Lung (tissue), 12 donors: ENCODE results near the gene HK2. TPM values are rescaled to one million over a fixed set of nuclear protein-coding genes. Genes with fewer than 3 reads are reported as not detected.

Experiments
- ATAC-seq: fragments of 200-7000 bp; cut with Tn5 transposase; one replicate; pipeline ENCODE4 v1.9.1; 2020; ENCODE audit warnings: moderate number of reproducible peaks; ENCODE audit not compliant: insufficient read depth, low FRiP score
- DNase-seq, 3 donors: peaks; one replicate each; pipeline ENCODE4 v3.0.0-alpha.2; 2013 to 2017
- H3K27ac ChIP-seq, 2 donors: one replicate each; pipeline ENCODE4 v1.5.1; 2013; ENCODE audit warnings: mild to moderate bottlenecking in 2 of 2, moderate library complexity in 2 of 2, control low read depth in 1 of 2, inconsistent platforms in 1 of 2, low read depth in 1 of 2, low read length in 1 of 2
- H3K27me3 ChIP-seq, 3 donors: one replicate each; pipeline ENCODE4 v1.5.1; 2013; ENCODE audit warnings: low read length in 2 of 3; ENCODE audit not compliant: control insufficient read depth in 3 of 3, insufficient read depth in 3 of 3
- H3K36me3 ChIP-seq, 4 donors: one replicate each; pipeline ENCODE4 v1.5.1; 2013; ENCODE audit warnings: low read length in 4 of 4, mild to moderate bottlenecking in 1 of 4, moderate library complexity in 1 of 4; ENCODE audit not compliant: control insufficient read depth in 4 of 4, insufficient read depth in 4 of 4
- H3K4me1 ChIP-seq, 5 donors: one replicate each; pipeline ENCODE4 v1.5.1; 2013; ENCODE audit warnings: low read length in 5 of 5, mild to moderate bottlenecking in 2 of 5, moderate library complexity in 1 of 5; ENCODE audit not compliant: control insufficient read depth in 5 of 5, insufficient read depth in 5 of 5
- H3K4me3 ChIP-seq: one replicate; pipeline ENCODE4 v1.5.1; 2013; ENCODE audit warnings: mild to moderate bottlenecking, control low read depth, moderate library complexity
- H3K9ac ChIP-seq, 2 donors: one replicate each; pipeline ENCODE4 v1.5.1; 2013; ENCODE audit warnings: low read length in 2 of 2, control low read depth in 1 of 2; ENCODE audit not compliant: insufficient read depth in 1 of 2
- H3K9me3 ChIP-seq, 4 donors: one replicate each; pipeline ENCODE4 v1.5.1; 2013; ENCODE audit warnings: low read length in 3 of 4, mild to moderate bottlenecking in 1 of 4, moderate library complexity in 1 of 4; ENCODE audit not compliant: control insufficient read depth in 4 of 4, insufficient read depth in 3 of 4
- WGBS, 2 donors: extraction: QIAGEN DNeasy Blood & Tissue Kit; methylation state at CpG; one replicate each; pipeline ENCODE4 v1.1.7; 2013; 5-methylcytosine and 5-hydroxymethylcytosine counted together
- polyA plus RNA-seq, 2 donors: library from polyadenylated mRNA; stranded (reverse); fragments of 200-250 nt; gene quantifications; one replicate each; pipeline ENCODE4 v1.2.1, GENCODE V29; 2013
- total RNA-seq, 2 donors: library from RNA; depleted of rRNA in 1 of 2; stranded (reverse); fragments of >200 nt in 1 of 2; gene quantifications; one replicate each; pipeline ENCODE4 v1.2.1, GENCODE V29; 2014 to 2021
- TF ChIP-seq, protein P1 (sequence below): IDR thresholded peaks from 2 replicates; pipeline ENCODE4 v1.5.1; 2012; ENCODE audit warnings: mild to moderate bottlenecking; ENCODE audit errors: control extremely low read depth, extremely low read depth
- donor health status: control.
- donor health status: control.
- donor health status: Bipolar disorder and iron deficiency.
- donor health status: healthy.
- donor health status: DM: yes; HTN: yes; CAD: no.

Gene HK2
- total and polyA plus RNA-seq, 4 donors, result 13.6 to 43.1 (median 20.8) TPM

DNA sequence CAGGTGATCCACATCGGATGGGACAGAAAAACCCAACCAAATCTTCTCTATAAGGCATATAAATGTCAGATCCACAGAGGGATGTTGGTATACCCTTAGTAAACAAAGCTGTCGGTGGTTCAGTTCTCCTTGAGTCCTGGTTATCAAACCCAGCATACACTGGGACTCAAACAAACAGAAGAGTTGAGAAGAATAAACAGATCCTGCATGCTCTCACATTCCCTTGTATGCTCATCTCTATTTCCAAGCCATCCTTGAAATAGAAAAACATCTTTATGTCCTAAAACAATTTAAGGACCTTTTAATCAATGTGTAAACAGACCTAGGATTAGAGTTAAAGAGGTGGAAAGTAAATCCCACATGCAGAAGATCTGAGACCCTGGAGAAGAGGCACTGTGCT is 19.8 kb upstream of the HK2 start:
- WGBS, 2 donors, result 72 to 89% methylated on average over 2 of the region's 2 CpGs
- H3K9me3 ChIP-seq, result no peaks in the 10 kb centered on the region
- no peak overlapping the region for H3K9ac ChIP-seq
- no peak for ATAC-seq
- no peak for DNase-seq
- TF ChIP-seq, protein P1, sequence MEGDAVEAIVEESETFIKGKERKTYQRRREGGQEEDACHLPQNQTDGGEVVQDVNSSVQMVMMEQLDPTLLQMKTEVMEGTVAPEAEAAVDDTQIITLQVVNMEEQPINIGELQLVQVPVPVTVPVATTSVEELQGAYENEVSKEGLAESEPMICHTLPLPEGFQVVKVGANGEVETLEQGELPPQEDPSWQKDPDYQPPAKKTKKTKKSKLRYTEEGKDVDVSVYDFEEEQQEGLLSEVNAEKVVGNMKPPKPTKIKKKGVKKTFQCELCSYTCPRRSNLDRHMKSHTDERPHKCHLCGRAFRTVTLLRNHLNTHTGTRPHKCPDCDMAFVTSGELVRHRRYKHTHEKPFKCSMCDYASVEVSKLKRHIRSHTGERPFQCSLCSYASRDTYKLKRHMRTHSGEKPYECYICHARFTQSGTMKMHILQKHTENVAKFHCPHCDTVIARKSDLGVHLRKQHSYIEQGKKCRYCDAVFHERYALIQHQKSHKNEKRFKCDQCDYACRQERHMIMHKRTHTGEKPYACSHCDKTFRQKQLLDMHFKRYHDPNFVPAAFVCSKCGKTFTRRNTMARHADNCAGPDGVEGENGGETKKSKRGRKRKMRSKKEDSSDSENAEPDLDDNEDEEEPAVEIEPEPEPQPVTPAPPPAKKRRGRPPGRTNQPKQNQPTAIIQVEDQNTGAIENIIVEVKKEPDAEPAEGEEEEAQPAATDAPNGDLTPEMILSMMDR, result no peak
- H3K27ac ChIP-seq, result no peak overlapping the region
- H3K4me1 ChIP-seq, result no peaks in the 10 kb centered on the region
- no peaks in the 10 kb centered on the region for H3K36me3 ChIP-seq
- peaks cover 0 to 51% (median 10%) of the 10 kb centered on the region in 3 donors for H3K27me3 ChIP-seq
- H3K4me3 ChIP-seq, result no peak overlapping the region

DNA sequence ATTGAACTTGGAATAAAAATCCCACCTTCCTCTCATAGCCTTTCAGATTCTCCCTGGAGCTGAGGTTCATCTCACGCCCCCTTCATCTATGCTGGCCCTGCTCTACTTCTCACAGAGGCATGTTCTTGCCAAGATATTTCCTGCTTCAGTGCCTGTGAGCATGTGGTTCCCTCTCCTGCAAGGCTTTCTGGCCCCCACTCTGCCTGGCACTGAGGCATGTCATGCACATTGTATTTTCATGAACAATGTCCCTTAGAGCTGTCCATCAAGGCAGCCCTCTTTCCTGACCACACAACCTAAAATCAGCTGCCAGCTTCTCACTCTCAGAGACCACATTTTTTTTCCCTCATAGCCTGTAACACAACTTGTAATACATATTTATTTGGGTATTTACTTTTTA is 18.0 kb upstream of the HK2 start:
- ATAC-seq (no peak), DNase-seq (no peak)
- 72 to 85% methylated on average over 1 of the region's 1 CpG for WGBS, 2 donors
- H3K27me3 ChIP-seq, result peaks cover 0 to 43% (median 8%) of the 10 kb centered on the region in 3 donors
- no peaks in the 10 kb centered on the region for H3K36me3 ChIP-seq
- H3K4me1 ChIP-seq, result no peaks in the 10 kb centered on the region
- H3K27ac ChIP-seq, result no peak overlapping the region
- H3K9me3 ChIP-seq, result no peaks in the 10 kb centered on the region
- TF ChIP-seq, protein P1, result no peak
- no peak overlapping the region for H3K4me3 ChIP-seq
- H3K9ac ChIP-seq, result no peak overlapping the region

DNA sequence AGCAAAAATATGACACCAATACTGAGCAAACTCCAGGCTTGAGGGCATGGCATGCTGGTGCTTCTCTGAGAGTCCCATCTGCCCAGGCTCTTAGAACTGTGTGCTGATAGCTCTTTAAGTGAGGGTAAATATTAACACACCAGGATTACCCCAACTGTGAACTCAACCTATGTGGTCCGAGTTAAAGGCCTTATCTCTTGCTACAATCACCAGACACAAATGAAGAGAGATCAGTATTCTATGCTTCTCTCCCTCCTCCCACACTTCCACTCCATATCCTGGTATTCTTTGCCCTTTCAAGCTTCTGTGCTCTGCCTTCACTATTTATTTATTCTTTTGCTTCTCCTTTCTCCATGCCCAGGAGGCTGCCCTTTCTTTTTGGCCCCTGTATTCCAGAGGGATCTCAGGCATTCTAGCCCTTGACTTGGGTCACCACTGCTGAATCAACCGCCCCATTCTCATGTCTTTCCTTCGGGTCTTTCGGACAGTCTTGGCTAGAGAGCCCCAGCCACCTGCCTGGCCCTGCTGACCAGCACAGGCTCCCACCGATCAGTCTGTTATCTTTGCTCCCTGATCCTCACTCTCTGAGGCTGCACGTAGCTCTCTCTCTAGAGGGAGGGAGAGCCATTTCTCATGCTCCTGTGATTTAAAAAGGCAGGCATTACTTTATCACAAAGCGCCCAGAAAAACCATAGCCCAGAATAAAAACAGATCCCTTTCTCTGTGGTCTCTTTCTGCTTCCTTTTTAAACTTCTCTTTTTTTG is 17.2 kb upstream of the HK2 start:
- Histone ChIP-seq H3K27me3 (peaks cover 0 to 43% (median 8%) of the 10 kb centered on the region in 3 donors), H3K4me1 (no peaks in the 10 kb centered on the region), H3K4me3 (no peak overlapping the region), H3K9ac (no peak overlapping the region), H3K9me3 (no peaks in the 10 kb centered on the region), H3K27ac (peak overlapping the region in 1 of 2 donors; percentile 9), H3K36me3 (no peaks in the 10 kb centered on the region)
- TF ChIP-seq, protein P1, result no peak
- WGBS, 2 donors, result 17 to 26% methylated on average over 7 of the region's 7 CpGs
- no peak for DNase-seq
- ATAC-seq, result no peak
